Mucosa of rectum (tissue), 2 donors: ENCODE results near the gene COLEC11.

Experiments used
- H3K27ac ChIP-seq, 2 donors: one replicate each; pipeline ENCODE4 v1.7.0; 2013; ENCODE audit warnings: inconsistent platforms in 2 of 2, low read depth in 2 of 2, low read length in 2 of 2
- H3K27me3 ChIP-seq, 2 donors: one replicate each; pipeline ENCODE4 v1.7.0; 2013; ENCODE audit warnings: low read length in 2 of 2; ENCODE audit not compliant: control insufficient read depth in 2 of 2, insufficient read depth in 2 of 2
- H3K36me3 ChIP-seq, 2 donors: one replicate each; pipeline ENCODE4 v1.7.0; 2013; ENCODE audit warnings: low read length in 2 of 2; ENCODE audit not compliant: control insufficient read depth in 2 of 2, insufficient read depth in 2 of 2
- H3K4me1 ChIP-seq, 2 donors: one replicate each; pipeline ENCODE4 v1.7.0; 2013; ENCODE audit warnings: low read length in 2 of 2, mild to moderate bottlenecking in 1 of 2; ENCODE audit not compliant: control insufficient read depth in 2 of 2, insufficient read depth in 2 of 2
- H3K4me3 ChIP-seq, 2 donors: one replicate each; pipeline ENCODE4 v1.7.0; 2013; ENCODE audit warnings: low read length in 2 of 2
- H3K9ac ChIP-seq, 2 donors: one replicate each; pipeline ENCODE4 v1.7.0; 2013; ENCODE audit warnings: low read length in 2 of 2, low read depth in 1 of 2, mild to moderate bottlenecking in 1 of 2
- H3K9me3 ChIP-seq, 2 donors: one replicate each; pipeline ENCODE4 v1.7.0; 2013; ENCODE audit warnings: low read length in 2 of 2; ENCODE audit not compliant: control insufficient read depth in 2 of 2
- donor health status: healthy.
- donor health status: Normal muscosa, but diverticular disease.

Gene COLEC11

DNA sequence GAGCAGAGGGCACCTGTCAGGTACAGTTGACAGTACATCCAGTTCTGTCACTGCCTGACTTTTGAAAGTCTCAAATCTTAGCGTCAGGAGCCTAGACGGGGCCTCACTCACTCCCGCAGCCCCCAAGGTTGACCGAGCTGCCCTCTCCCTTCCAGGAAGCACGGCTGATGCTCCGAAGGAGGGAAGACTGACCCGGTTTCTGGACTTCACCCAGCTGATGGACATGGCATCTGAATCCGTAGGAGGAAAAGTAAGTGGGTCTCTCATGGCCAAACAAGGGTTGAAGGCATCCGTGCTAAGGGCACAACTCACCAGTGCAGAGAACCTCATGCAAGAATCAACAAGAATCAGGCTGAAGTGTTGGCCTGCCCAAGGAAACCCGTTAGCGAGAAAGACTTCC is 76.0 kb downstream of the COLEC11 start:
- Histone ChIP-seq H3K27me3 (no peaks in the 10 kb centered on the region), H3K27ac (no peak overlapping the region), H3K4me1 (no peaks in the 10 kb centered on the region), H3K9me3 (no peaks in the 10 kb centered on the region), H3K9ac (no peak overlapping the region), H3K36me3 (no peaks in the 10 kb centered on the region), H3K4me3 (no peak overlapping the region)

- Histone ChIP-seq H3K27ac (no peak overlapping the region), H3K4me3 (no peak overlapping the region), H3K36me3 (no peaks in the 10 kb centered on the region)
Observed at GRCh38 chr2:3672861-3673678, 78.2 kb downstream of the COLEC11 start.

GRCh38 chr2:3674066-3674845 is 79.3 kb downstream of the COLEC11 start:
- Histone ChIP-seq H3K9me3 (no peaks in the 10 kb centered on the region), H3K9ac (no peak overlapping the region), H3K4me1 (no peaks in the 10 kb centered on the region), H3K27me3 (no peaks in the 10 kb centered on the region), H3K27ac (no peak overlapping the region), H3K4me3 (no peak overlapping the region), H3K36me3 (no peaks in the 10 kb centered on the region)

More at GRCh38 chr2:3672861-3673678, 78.2 kb downstream of the COLEC11 start:
- Histone ChIP-seq H3K9ac (no peak overlapping the region), H3K4me1 (no peaks in the 10 kb centered on the region), H3K9me3 (no peaks in the 10 kb centered on the region), H3K27me3 (no peaks in the 10 kb centered on the region)

DNA sequence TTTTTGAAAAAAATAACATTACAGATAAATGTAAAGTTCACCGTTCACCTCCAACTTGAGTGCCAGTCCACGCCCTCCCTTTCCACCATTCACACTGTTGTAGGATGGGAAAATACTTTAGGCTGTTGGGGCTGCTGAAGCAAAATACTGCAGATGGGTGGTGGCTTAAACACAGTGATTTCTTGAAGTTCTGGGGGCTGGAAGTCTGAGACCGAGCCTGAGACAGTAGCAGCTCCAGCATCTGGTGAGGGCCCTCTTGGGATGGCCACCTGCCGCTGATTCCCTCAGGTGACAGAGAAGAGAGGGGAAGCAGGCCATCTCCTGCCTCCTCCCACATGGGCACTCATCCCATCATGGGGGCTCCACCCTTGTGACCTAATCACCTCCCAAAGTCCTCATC is 80.8 kb downstream of the COLEC11 start:
- Histone ChIP-seq H3K27me3 (no peaks in the 10 kb centered on the region), H3K27ac (no peak overlapping the region), H3K9ac (no peak overlapping the region), H3K4me1 (no peaks in the 10 kb centered on the region), H3K36me3 (no peaks in the 10 kb centered on the region), H3K4me3 (no peak overlapping the region), H3K9me3 (no peaks in the 10 kb centered on the region)

GRCh38 chr2:3677436-3677835 is 82.5 kb downstream of the COLEC11 start:
- Histone ChIP-seq H3K9ac (no peak overlapping the region), H3K36me3 (no peaks in the 10 kb centered on the region), H3K27ac (no peak overlapping the region), H3K4me3 (no peak overlapping the region), H3K9me3 (no peaks in the 10 kb centered on the region), H3K27me3 (no peaks in the 10 kb centered on the region), H3K4me1 (no peaks in the 10 kb centered on the region)

- Histone ChIP-seq H3K27me3 (no peaks in the 10 kb centered on the region), H3K27ac (no peak overlapping the region), H3K4me3 (no peak overlapping the region), H3K9ac (no peak overlapping the region), H3K36me3 (no peaks in the 10 kb centered on the region), H3K9me3 (no peaks in the 10 kb centered on the region), H3K4me1 (no peaks in the 10 kb centered on the region)
Observed at GRCh38 chr2:3678212-3678611, 83.3 kb downstream of the COLEC11 start.

DNA sequence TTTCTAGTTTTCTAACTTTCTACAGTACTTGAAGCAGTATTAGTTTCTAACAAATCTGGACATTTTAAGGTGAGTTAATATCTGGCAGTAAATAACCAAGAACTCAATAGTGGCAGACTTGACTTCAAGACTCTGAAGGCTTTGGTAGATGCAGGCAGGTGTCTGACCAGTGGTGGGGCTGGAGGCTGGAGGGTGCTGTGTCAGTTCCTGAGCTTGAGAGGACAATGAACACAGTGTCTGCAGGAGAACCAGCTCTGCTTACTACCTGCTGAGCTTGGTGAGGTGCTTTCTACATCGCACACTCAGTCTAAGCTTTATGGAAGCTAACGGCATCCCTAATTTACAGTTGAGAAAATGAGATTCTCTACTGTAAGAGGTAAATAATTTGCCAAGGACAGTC is 84.3 kb downstream of the COLEC11 start:
- no peaks in the 10 kb centered on the region for H3K4me1 ChIP-seq
- H3K9me3 ChIP-seq = no peaks in the 10 kb centered on the region
- H3K9ac ChIP-seq = no peak overlapping the region
- no peaks in the 10 kb centered on the region for H3K36me3 ChIP-seq
- H3K27ac ChIP-seq = no peak overlapping the region
- H3K4me3 ChIP-seq = no peak overlapping the region
- no peaks in the 10 kb centered on the region for H3K27me3 ChIP-seq

DNA sequence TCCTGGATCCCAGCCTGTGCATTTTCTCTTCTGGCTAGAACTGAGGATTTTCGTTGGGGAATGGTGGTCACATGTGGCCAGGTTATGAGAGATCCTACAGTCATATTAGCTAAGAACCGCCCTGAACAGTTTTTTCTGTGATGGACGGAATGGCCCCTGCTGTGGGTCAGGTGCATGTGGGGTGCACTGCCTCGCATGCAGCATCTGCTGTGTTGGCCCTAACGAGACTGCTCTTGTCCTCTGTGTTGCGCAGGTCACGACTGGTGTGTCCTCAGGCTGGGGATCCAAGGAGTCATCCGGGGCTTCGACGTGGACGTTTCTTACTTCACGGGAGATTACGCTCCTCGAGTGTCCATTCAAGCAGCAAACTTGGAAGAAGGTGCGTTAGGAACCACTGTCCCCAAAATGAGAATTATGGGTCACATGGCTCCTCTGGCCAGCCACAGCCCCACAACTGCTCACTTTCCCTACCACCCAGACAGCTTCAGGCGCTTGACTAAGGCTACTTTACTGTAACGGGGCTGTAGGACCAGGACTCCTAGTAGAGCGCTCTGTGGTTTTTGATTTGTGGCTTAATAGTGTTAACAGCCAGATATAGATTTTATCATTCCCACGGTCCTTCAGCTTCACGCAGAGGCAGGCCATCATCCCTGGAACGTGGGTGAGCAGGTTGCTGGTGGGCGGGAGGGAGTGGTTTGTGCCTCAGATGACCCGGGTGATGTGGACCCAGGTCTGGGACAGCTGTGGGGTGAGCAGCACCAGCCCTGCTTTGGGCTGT is 84.9 kb downstream of the COLEC11 start:
- H3K27ac ChIP-seq = no peak overlapping the region
- no peak overlapping the region for H3K9ac ChIP-seq
- H3K9me3 ChIP-seq = no peaks in the 10 kb centered on the region
- no peaks in the 10 kb centered on the region for H3K36me3 ChIP-seq
- no peaks in the 10 kb centered on the region for H3K27me3 ChIP-seq
- H3K4me3 ChIP-seq = no peak overlapping the region
- no peaks in the 10 kb centered on the region for H3K4me1 ChIP-seq

- Histone ChIP-seq H3K27me3 (no peaks in the 10 kb centered on the region), H3K4me1 (no peaks in the 10 kb centered on the region), H3K9me3 (no peaks in the 10 kb centered on the region), H3K4me3 (no peak overlapping the region), H3K27ac (no peak overlapping the region), H3K36me3 (no peaks in the 10 kb centered on the region), H3K9ac (no peak overlapping the region)
Observed at GRCh38 chr2:3680548-3681345, 85.8 kb downstream of the COLEC11 start.
